Globus pallidus (tissue), 1 donor: ENCODE results near the gene ZKSCAN8.

Source experiments
- DNase-seq: peaks from one replicate; pipeline ENCODE4 v3.0.0-alpha.2; 2015; ENCODE audit warnings: low spot score

Gene ZKSCAN8

GRCh38 chr6:28206928-28207509, 65.3 kb downstream of the ZKSCAN8 start:
- no peak for DNase-seq

- no peak for DNase-seq
These were observed 65.9 kb downstream of the ZKSCAN8 start for GRCh38 chr6:28207510-28208110.

- no peak for DNase-seq
These were observed 66.5 kb downstream of the ZKSCAN8 start for GRCh38 chr6:28208111-28208659.
